ENCODE data around the gene ARHGEF35.
"Not testable (repeated sequence)": the region's sequence is repeated elsewhere in the genome, so short reads cannot be mapped to it uniquely, and the experiment has no call there.

- not testable (repeated sequence) for TF ChIP-seq CTCF, POLR2A (IDR thresholded peaks at IDR 0.05)
Observed at GRCh38 chr7:144203086-144203485, 7.5 kb upstream of the ARHGEF35 start.

All from prostate gland (tissue), 2 donors.